ENCODE measurements around the gene PPFIBP1.

DNA sequence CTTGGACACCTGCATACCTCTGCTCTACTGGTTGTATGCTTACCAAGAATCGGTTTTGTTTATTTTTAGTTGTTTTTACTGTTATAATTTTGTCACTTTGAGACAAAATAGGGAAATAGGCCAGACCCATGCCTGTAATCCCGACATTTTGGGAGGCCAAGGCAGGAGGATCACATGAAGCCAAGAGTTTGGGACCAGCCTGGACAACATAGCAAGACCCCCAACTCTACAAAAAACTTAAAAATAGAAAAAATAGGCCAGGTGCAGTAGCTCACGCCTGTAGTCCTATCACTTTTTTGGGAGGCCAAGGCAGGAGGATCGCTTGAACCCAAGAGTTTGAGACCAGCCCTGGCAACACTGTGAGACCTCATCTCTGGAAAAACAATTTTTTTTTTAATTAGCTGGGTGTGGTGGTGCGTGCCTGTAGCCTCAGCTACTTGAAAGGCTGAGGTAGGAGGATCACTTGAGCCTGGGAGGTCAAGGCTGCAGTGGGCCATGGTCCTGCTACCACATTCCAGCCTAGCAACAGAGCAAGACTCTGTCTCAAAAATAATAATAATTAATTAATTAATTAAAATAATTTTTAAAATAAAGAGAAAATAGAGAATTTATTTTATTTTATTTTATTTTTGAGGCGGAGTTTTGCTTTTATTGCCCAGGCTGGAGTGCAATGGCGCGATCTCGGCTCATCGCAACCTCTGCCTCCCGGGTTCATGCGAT lies 185.4 kb downstream of the PPFIBP1 start:
- TF ChIP-seq, protein P1, sequence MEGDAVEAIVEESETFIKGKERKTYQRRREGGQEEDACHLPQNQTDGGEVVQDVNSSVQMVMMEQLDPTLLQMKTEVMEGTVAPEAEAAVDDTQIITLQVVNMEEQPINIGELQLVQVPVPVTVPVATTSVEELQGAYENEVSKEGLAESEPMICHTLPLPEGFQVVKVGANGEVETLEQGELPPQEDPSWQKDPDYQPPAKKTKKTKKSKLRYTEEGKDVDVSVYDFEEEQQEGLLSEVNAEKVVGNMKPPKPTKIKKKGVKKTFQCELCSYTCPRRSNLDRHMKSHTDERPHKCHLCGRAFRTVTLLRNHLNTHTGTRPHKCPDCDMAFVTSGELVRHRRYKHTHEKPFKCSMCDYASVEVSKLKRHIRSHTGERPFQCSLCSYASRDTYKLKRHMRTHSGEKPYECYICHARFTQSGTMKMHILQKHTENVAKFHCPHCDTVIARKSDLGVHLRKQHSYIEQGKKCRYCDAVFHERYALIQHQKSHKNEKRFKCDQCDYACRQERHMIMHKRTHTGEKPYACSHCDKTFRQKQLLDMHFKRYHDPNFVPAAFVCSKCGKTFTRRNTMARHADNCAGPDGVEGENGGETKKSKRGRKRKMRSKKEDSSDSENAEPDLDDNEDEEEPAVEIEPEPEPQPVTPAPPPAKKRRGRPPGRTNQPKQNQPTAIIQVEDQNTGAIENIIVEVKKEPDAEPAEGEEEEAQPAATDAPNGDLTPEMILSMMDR (IDR thresholded peaks at IDR 0.05) = no peak
- TF ChIP-seq POLR2AphosphoS5 (IDR thresholded peaks at IDR 0.05; ENCODE audit: low read depth, low read length) = no peak
- no peak for TF ChIP-seq SIN3A (IDR thresholded peaks at IDR 0.05; ENCODE audit: borderline replicate concordance, insufficient read depth, low read depth, low read length)
